ENCODE results near the gene ARIH1.
A peak's percentile ranks its signal among the peaks of the same experiment; 100 is the strongest.

DNA sequence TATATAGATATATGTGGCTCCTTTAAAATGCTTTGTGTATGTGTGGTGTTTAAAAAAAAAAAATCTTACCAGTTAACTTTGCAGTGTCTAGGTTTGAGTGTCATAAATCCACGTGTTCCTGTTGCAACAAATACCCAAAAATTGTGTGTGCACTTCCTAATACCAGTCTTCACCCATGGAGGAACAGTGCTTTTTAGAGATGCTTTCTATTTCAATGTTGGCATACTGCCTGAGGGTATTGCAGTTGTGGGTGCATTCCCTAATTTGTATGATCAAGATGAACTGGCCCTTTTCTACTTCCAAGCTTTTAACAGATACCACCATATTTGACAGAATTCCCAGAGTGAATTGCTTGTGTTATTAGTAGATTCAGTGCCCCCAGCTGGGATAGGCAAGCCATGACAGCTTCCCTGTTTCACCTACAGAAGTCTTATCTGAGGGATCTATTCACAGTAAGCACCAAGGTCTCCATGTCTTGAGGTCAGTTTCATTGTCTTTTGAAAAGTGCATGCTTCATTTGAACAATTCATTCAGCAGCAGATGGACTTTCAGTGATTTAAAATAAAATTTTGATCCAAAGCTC is 111.4 kb downstream of the ARIH1 start:
- no peak for TF ChIP-seq POLR2AphosphoS5 (IDR thresholded peaks at IDR 0.05; ENCODE audit: low read depth, low read length)
- TF ChIP-seq CTCF (IDR thresholded peaks at IDR 0.05), result peak; percentile 42
- TF ChIP-seq REST (IDR thresholded peaks at IDR 0.05; ENCODE audit: low read depth, low read length), result no peak
- TF ChIP-seq RFX5 (IDR thresholded peaks at IDR 0.05; ENCODE audit: low read length), result no peak
- no peak for TF ChIP-seq JUND (IDR thresholded peaks at IDR 0.05)
- no peak for TF ChIP-seq FOXM1 (IDR thresholded peaks at IDR 0.05; ENCODE audit: low read depth)
- no peak for TF ChIP-seq EP300 (IDR thresholded peaks at IDR 0.05; ENCODE audit: borderline replicate concordance in 1 of 2, low read depth in 1 of 2, low read length in 1 of 2)
- TF ChIP-seq RXRA (IDR thresholded peaks at IDR 0.05; ENCODE audit: borderline replicate concordance, low read depth), result no peak
- no peak for TF ChIP-seq SMC3 (IDR thresholded peaks at IDR 0.05; ENCODE audit: low read depth, low read length)
- no peak for TF ChIP-seq FOXJ3 (CRISPR knock-in tag; IDR thresholded peaks at IDR 0.05)
- no peak for TF ChIP-seq GABPA (IDR thresholded peaks at IDR 0.05; ENCODE audit: low read depth)
- TF ChIP-seq TEAD4 (IDR thresholded peaks at IDR 0.05; ENCODE audit: borderline replicate concordance, insufficient read depth), result no peak
- no peak for TF ChIP-seq EZH2phosphoT487 (IDR thresholded peaks at IDR 0.05; ENCODE audit: borderline replicate concordance, low read depth)
- TF ChIP-seq MEF2A (IDR thresholded peaks at IDR 0.05; ENCODE audit: borderline replicate concordance, low read depth), result no peak

Measured in SK-N-SH (cell line).